Body of pancreas (tissue), 4 donors: ENCODE results near the gene ANKRD29. TPM values are rescaled to one million over a fixed set of nuclear protein-coding genes. Genes with fewer than 3 reads are reported as not detected.

Experiments
- ATAC-seq: fragments of 150-250 bp; one replicate; pipeline ENCODE4 v1.9.1; 2016
- DNase-seq, 4 donors: peaks; one replicate each; pipeline ENCODE4 v3.0.0-alpha.2; 2019
- H3K27ac ChIP-seq, 4 donors: fragments of 200-600 bp; sonication (generic); 1 replicate in 3 of 4; 2 replicates in 1 of 4; pipeline versions ENCODE4 v1.5.1 to v1.6.1; 2016 to 2019; ENCODE audit warnings: mild to moderate bottlenecking in 1 of 4, mixed read lengths in 1 of 4, moderate library complexity in 1 of 4
- H3K27me3 ChIP-seq, 2 donors: fragments of 200-600 bp; sonication (generic); one replicate each; pipeline ENCODE4 v1.6.0; 2016; ENCODE audit warnings: mild to moderate bottlenecking in 1 of 2
- H3K36me3 ChIP-seq, 2 donors: fragments of 200-600 bp; sonication (generic); replicated peaks in 1 of 2; 2 replicates each; pipeline ENCODE4 v1.5.1; 2016; ENCODE audit warnings: low read depth in 2 of 2; ENCODE audit not compliant: insufficient read depth in 1 of 2
- H3K4me1 ChIP-seq: fragments of 200-600 bp; sonication (generic); one replicate; pipeline ENCODE4 v1.6.0; 2016
- H3K4me3 ChIP-seq, 2 donors: fragments of 200-600 bp; sonication (generic); 1 replicate in 1 of 2; 2 replicates in 1 of 2; pipeline ENCODE4 v1.5.1; 2016 to 2019
- H3K9me3 ChIP-seq, 3 donors: fragments of 200-600 bp; sonication (generic); 1 replicate in 2 of 3; 2 replicates in 1 of 3; pipeline ENCODE4 v1.5.1; 2016
- CTCF ChIP-seq, 7 experiments: fragments of 450-650 bp in 4 of 7; fragments of 200-600 bp in 3 of 7; sonication (generic) in 3 of 7; IDR thresholded peaks; one replicate each; pipeline ENCODE4 v1.5.1; 2016 to 2019; ENCODE audit warnings: antibody characterized with exemption in 7 of 7
- POLR2A ChIP-seq, 3 donors: fragments of 450-650 bp; IDR thresholded peaks; one replicate each; pipeline ENCODE4 v1.6.1; 2016; ENCODE audit warnings: antibody characterized with exemption in 3 of 3, mild to moderate bottlenecking in 2 of 3
- WGBS, 2 donors: methylation state at CpG; one replicate each; pipeline ENCODE4 v1.1.5; 2017; 5-methylcytosine and 5-hydroxymethylcytosine counted together
- intact Hi-C: fragments of 100-400 bp; cut with DNase I; formaldehyde crosslinking; loops from one replicate; pipeline ENCODE4 v1.15.1; 2023
- total RNA-seq, 2 donors: library from RNA; depleted of rRNA; stranded (reverse); fragments of >200 nt; gene quantifications; one replicate each; pipeline ENCODE4 v1.1.0, GENCODE V29; 2016

ANKRD29 gene
- total RNA-seq, 2 donors from 2014 or later, result 0.52 to 3.3 TPM

- ATAC-seq (no peak), DNase-seq (no peak)
- Histone ChIP-seq H3K27me3 (no peaks in the 10 kb centered on the region), H3K9me3 (no peaks in the 10 kb centered on the region), H3K27ac (no peak overlapping the region), H3K4me1 (no peaks in the 10 kb centered on the region), H3K36me3 (peaks cover 0 to 8% of the 10 kb centered on the region in 2 donors), H3K4me3 (no peak overlapping the region)
- intact Hi-C loops, result loop anchor here (10.0 kb wide), 1 partner anchor 55 kb away; no protein-coding TSS in a partner anchor
- TF ChIP-seq POLR2A (IDR thresholded peaks at IDR 0.05), result no peak
- no peak for TF ChIP-seq CTCF (IDR thresholded peaks at IDR 0.05)
- WGBS, 2 donors, result 81 to 89% methylated on average over 5 of the region's 5 CpGs
Observed at GRCh38 chr18:23569299-23570063, 93.2 kb downstream of the ANKRD29 start.

- H3K27me3 ChIP-seq, result no peaks in the 10 kb centered on the region
- DNase-seq (no peak), ATAC-seq (no peak)
- no peaks in the 10 kb centered on the region for H3K9me3 ChIP-seq
- 67 to 73% methylated on average over 7 of the region's 7 CpGs for WGBS, 2 donors
- H3K4me1 ChIP-seq, result no peaks in the 10 kb centered on the region
- no peak overlapping the region for H3K4me3 ChIP-seq
- no peak overlapping the region for H3K27ac ChIP-seq
- H3K36me3 ChIP-seq, result peaks cover 0 to 8% of the 10 kb centered on the region in 2 donors
- intact Hi-C loops, result no loop called here
- TF ChIP-seq CTCF (IDR thresholded peaks at IDR 0.05), result no peak
- TF ChIP-seq POLR2A (IDR thresholded peaks at IDR 0.05), result no peak
Observed at GRCh38 chr18:23568281-23569138, 94.2 kb downstream of the ANKRD29 start.

- no peaks in the 10 kb centered on the region for H3K4me1 ChIP-seq
- intact Hi-C loops, result no loop called here
- no peak overlapping the region for H3K4me3 ChIP-seq
- no peak overlapping the region for H3K27ac ChIP-seq
- 81 to 88% methylated on average over 3 of the region's 3 CpGs for WGBS, 2 donors
- TF ChIP-seq POLR2A (IDR thresholded peaks at IDR 0.05) (no peak), CTCF (IDR thresholded peaks at IDR 0.05) (no peak)
- H3K9me3 ChIP-seq, result no peaks in the 10 kb centered on the region
- DNase-seq (no peak), ATAC-seq (no peak)
- peaks cover 0 to 8% of the 10 kb centered on the region in 2 donors for H3K36me3 ChIP-seq
- no peaks in the 10 kb centered on the region for H3K27me3 ChIP-seq
Observed at GRCh38 chr18:23567671-23568070, 95.0 kb downstream of the ANKRD29 start.

GRCh38 chr18:23565916-23566547, 96.7 kb downstream of the ANKRD29 start:
- no peak overlapping the region for H3K27ac ChIP-seq
- no peak overlapping the region for H3K4me3 ChIP-seq
- no peaks in the 10 kb centered on the region for H3K4me1 ChIP-seq
- H3K9me3 ChIP-seq, result no peaks in the 10 kb centered on the region
- TF ChIP-seq POLR2A (IDR thresholded peaks at IDR 0.05) (no peak), CTCF (IDR thresholded peaks at IDR 0.05) (no peak)
- H3K36me3 ChIP-seq, result peaks cover 0 to 10% of the 10 kb centered on the region in 2 donors
- H3K27me3 ChIP-seq, result no peaks in the 10 kb centered on the region
- intact Hi-C loops, result no loop called here
- 71 to 73% methylated on average over 3 of the region's 3 CpGs for WGBS, 2 donors
- no peak for DNase-seq
- no peak for ATAC-seq
